ENCODE results near the gene PSME2.
"Not testable (repeated sequence)": the region's sequence is repeated elsewhere in the genome, so short reads cannot be mapped to it uniquely, and the experiment has no call there.

Gene PSME2

DNA sequence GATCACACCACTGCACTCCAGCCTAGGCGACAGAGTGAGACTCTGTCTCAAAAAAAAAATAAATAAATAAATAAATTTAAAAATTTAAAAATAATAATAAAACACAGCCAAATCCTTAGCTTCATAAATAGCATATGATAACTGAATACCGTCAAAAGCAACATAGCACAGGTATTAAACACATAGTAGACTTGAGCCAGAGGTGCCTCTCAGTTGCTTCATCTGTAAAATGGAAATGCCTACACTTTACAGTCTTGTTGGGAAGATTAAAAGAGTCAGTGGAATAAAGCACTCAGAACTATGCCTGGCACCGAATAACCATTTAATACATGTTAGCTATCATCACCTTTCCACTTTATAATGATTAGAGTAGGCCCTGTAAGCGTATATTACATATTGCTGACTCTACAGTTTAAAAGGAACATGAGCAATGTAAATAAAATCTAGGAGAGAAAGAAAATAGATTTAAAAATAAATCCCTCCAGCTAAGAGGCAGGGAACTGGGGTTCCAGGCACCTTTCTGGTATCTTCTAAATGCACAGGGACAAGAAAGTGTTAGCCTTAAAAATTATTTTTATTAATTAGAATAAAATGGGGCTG lies 39.6 kb downstream of the PSME2 start:
- intact Hi-C loops (cut with DNase I; ENCODE audit: low total_unique reads), result loop anchor here (5.0 kb wide), 2 partner anchors 49 to 94 kb away; no protein-coding TSS in a partner anchor
- TF ChIP-seq, protein P1, sequence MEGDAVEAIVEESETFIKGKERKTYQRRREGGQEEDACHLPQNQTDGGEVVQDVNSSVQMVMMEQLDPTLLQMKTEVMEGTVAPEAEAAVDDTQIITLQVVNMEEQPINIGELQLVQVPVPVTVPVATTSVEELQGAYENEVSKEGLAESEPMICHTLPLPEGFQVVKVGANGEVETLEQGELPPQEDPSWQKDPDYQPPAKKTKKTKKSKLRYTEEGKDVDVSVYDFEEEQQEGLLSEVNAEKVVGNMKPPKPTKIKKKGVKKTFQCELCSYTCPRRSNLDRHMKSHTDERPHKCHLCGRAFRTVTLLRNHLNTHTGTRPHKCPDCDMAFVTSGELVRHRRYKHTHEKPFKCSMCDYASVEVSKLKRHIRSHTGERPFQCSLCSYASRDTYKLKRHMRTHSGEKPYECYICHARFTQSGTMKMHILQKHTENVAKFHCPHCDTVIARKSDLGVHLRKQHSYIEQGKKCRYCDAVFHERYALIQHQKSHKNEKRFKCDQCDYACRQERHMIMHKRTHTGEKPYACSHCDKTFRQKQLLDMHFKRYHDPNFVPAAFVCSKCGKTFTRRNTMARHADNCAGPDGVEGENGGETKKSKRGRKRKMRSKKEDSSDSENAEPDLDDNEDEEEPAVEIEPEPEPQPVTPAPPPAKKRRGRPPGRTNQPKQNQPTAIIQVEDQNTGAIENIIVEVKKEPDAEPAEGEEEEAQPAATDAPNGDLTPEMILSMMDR (IDR thresholded peaks at IDR 0.05), result no peak
- H3K4me1 ChIP-seq, result peaks cover 0 to 5% (median 4%) of the 10 kb centered on the region in 4 donors

DNA sequence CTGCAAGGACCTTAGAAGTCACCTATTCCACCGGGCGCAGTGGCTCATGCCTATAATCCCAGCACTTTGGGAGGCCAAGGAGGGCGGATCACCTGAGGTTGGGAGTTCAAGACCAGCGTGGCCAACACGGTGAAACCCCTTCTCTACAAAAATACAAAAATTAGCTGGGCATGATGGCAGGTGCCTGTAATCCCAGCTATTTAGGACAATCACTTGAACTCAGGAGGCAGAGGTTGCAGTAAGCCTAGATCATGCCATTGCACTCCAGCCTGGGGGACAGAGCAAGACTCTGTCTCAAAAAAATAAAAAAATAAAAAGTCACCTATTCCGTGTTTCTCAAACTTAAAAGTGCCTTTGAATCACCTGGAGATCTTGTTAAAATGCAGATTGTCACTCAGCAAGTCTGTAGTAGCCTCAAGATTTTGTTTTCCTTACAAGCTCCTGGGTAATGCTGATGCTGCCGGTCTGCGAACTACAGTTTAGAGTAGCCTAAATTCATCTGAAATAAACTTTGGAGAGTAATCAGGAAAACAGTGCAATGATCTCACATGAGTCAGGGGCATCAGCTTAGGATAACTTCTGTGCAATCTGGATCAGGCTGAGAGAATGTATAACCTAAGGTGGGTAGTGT lies 40.7 kb downstream of the PSME2 start:
- not testable (repeated sequence) for H3K4me3 ChIP-seq, H3K4me1 ChIP-seq, H3K27me3 ChIP-seq, H3K9me3 ChIP-seq, DNase-seq, H3K27ac ChIP-seq
- intact Hi-C loops (cut with DNase I; ENCODE audit: low total_unique reads), result loop anchor here (5.0 kb wide), 2 partner anchors 48 to 93 kb away; no protein-coding TSS in a partner anchor
- peaks cover 0 to 21% (median 17%) of the 10 kb centered on the region in 3 donors for H3K36me3 ChIP-seq

More for the DNA sequence above, 39.6 kb downstream of the PSME2 start:
- H3K4me3 ChIP-seq, result no peak overlapping the region
- DNase-seq, result no peak
- no peaks in the 10 kb centered on the region for H3K27me3 ChIP-seq
- H3K27ac ChIP-seq, result no peak overlapping the region
- H3K9me3 ChIP-seq, result no peaks in the 10 kb centered on the region
- peaks cover 0 to 18% (median 13%) of the 10 kb centered on the region in 3 donors for H3K36me3 ChIP-seq

DNA sequence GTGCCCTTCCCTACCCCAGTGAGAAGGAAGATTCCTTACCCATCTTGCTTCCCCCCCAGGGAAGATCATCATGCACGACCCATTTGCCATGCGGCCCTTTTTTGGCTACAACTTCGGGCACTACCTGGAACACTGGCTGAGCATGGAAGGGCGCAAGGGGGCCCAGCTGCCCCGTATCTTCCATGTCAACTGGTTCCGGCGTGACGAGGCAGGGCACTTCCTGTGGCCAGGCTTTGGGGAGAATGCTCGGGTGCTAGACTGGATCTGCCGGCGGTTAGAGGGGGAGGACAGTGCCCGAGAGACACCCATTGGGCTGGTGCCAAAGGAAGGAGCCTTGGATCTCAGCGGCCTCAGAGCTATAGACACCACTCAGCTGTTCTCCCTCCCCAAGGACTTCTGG lies 43.0 kb downstream of the PSME2 start:
- Histone ChIP-seq H3K9me3 (no peaks in the 10 kb centered on the region), H3K27me3 (no peaks in the 10 kb centered on the region), H3K36me3 (peaks cover 0 to 44% (median 40%) of the 10 kb centered on the region in 3 donors), H3K4me3 (no peak overlapping the region), H3K4me1 (no peaks in the 10 kb centered on the region), H3K27ac (no peak overlapping the region)
- intact Hi-C loops (cut with DNase I; ENCODE audit: low total_unique reads), result no loop called here
- TF ChIP-seq, protein P1 (IDR thresholded peaks at IDR 0.05), result no peak
- DNase-seq, result no peak

DNA sequence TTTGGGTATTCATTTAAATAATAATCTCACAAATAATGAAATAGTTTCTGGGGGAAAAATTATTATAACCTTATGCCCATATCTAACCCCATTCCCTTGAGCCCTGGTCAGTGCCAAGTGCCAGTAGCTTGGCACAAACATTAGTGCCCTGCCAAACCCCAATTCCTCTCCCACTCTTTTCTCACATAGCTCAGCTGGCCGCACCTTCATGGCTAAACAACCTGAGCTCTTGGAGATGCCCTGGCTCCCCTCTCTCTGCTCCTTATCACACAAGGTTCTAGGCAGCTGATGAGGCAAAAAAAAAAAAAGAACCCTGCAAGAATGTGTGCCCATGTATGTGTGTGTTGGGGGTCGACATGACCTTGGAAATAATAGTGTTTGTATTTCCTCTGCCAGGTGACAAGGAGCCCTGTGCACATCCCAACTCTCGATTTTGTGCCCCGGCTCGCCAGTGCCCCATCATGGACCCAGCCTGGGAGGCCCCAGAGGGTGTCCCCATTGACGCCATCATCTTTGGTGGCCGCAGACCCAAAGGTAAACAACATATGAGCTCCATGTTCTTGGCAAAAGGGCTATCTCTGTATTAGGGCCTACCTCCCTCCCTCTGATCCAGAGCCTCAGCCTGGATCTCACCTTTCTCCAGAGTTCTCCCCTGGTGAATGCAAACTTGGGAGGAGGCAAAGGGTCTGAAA lies 43.9 kb downstream of the PSME2 start:
- intact Hi-C loops (cut with DNase I; ENCODE audit: low total_unique reads), result no loop called here
- TF ChIP-seq, protein P1 (IDR thresholded peaks at IDR 0.05), result no peak

DNA sequence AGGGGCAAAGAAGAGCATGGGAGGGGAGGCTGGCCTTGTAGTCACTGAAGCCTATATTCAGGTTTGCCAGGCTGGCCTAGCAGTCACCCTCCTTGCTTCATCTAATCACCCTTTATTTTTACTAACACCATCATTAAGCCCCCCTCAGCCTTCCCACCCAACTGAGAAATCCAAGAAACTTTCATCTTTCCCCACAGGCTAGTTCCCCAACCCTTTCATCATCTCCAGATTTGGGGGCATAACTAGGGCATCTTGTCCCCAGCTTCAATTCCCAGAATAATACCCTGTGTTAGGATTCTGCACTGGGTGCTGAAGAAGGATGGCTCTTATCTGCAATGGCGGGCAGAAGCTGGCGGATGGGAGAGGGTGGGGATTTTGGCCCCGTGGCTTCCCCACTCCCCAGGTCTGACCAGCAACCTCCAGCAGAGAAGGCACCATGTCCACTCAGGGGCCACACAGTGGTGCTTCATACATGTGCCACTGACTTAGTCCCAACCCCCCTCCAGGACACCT lies 45.4 kb downstream of the PSME2 start:
- intact Hi-C loops (cut with DNase I; ENCODE audit: low total_unique reads), result no loop called here
- no peaks in the 10 kb centered on the region for H3K9me3 ChIP-seq
- no peak overlapping the region for H3K27ac ChIP-seq
- TF ChIP-seq, protein P1 (IDR thresholded peaks at IDR 0.05), result no peak
- no peak for DNase-seq
- peaks cover 0 to 49% (median 46%) of the 10 kb centered on the region in 3 donors for H3K36me3 ChIP-seq
- no peaks in the 10 kb centered on the region for H3K27me3 ChIP-seq
- no peaks in the 10 kb centered on the region for H3K4me1 ChIP-seq
- no peak overlapping the region for H3K4me3 ChIP-seq

More for the DNA sequence above, 43.9 kb downstream of the PSME2 start:
- no peak for DNase-seq
- no peaks in the 10 kb centered on the region for H3K9me3 ChIP-seq
- H3K4me3 ChIP-seq, result no peak overlapping the region
- no peak overlapping the region for H3K27ac ChIP-seq
- H3K4me1 ChIP-seq, result no peaks in the 10 kb centered on the region
- no peaks in the 10 kb centered on the region for H3K27me3 ChIP-seq
- peaks cover 0 to 49% (median 46%) of the 10 kb centered on the region in 3 donors for H3K36me3 ChIP-seq
